Left hindlimb (tissue), 1 donor: ENCODE measurements around the gene ZAP70.
"Not testable (repeated sequence)": the region's sequence is repeated elsewhere in the genome, so short reads cannot be mapped to it uniquely, and the experiment has no call there.

ENCODE experiments used
- DNase-seq: peaks from one replicate; pipeline ENCODE4 v3.0.0-alpha.2; 2018

Gene ZAP70

GRCh38 chr2:97699765-97700444, 13.5 kb upstream of the ZAP70 start:
- peak; percentile 67 for DNase-seq

GRCh38 chr2:97701186-97701585, 12.2 kb upstream of the ZAP70 start:
- DNase-seq: no peak

GRCh38 chr2:97701851-97702465, 11.4 kb upstream of the ZAP70 start:
- DNase-seq: no peak

- no peak for DNase-seq
Observed at GRCh38 chr2:97702731-97703470, 10.5 kb upstream of the ZAP70 start.

GRCh38 chr2:97703741-97704140, 9.6 kb upstream of the ZAP70 start:
- DNase-seq: no peak

- no peak for DNase-seq
Observed at GRCh38 chr2:97704989-97705388, 8.4 kb upstream of the ZAP70 start.

- no peak for DNase-seq
Observed at GRCh38 chr2:97706112-97706511, 7.3 kb upstream of the ZAP70 start.

GRCh38 chr2:97706708-97707345, 6.5 kb upstream of the ZAP70 start:
- no peak for DNase-seq

GRCh38 chr2:97707362-97708047, 5.9 kb upstream of the ZAP70 start:
- DNase-seq: no peak

GRCh38 chr2:97708048-97708380, 5.4 kb upstream of the ZAP70 start:
- no peak for DNase-seq

- no peak for DNase-seq
Observed at GRCh38 chr2:97708608-97709007, 4.8 kb upstream of the ZAP70 start.

GRCh38 chr2:97711394-97711711, 2.0 kb upstream of the ZAP70 start:
- DNase-seq: no peak

- DNase-seq: not testable (repeated sequence)
Observed at GRCh38 chr2:97712175-97712574, 1.2 kb upstream of the ZAP70 start.

- no peak for DNase-seq
Observed at GRCh38 chr2:97712693-97713295, 582 bp upstream of the ZAP70 start.

GRCh38 chr2:97714084-97714949, 941 bp downstream of the ZAP70 start:
- DNase-seq: no peak

- no peak for DNase-seq
Observed at GRCh38 chr2:97714950-97715652, 1.7 kb downstream of the ZAP70 start.

GRCh38 chr2:97715951-97716694, 2.7 kb downstream of the ZAP70 start:
- DNase-seq: no peak

- no peak for DNase-seq
Observed at GRCh38 chr2:97716695-97717612, 3.6 kb downstream of the ZAP70 start.

GRCh38 chr2:97717613-97717995, 4.2 kb downstream of the ZAP70 start:
- no peak for DNase-seq
